Esophagus (tissue), 2 donors: ENCODE results near the gene FKBP10. TPM values are rescaled to one million over a fixed set of nuclear protein-coding genes. Genes with fewer than 3 reads are reported as not detected.

Experiments used
- H3K27ac ChIP-seq, 2 donors: one replicate each; pipeline ENCODE4 v1.5.1; 2013; ENCODE audit warnings: low read depth in 2 of 2, mild to moderate bottlenecking in 2 of 2, inconsistent platforms in 1 of 2, low read length in 1 of 2, moderate library complexity in 1 of 2
- H3K27me3 ChIP-seq, 2 donors: one replicate each; pipeline ENCODE4 v1.6.1; 2013; ENCODE audit warnings: low read length in 2 of 2, control low read depth in 1 of 2, mild to moderate bottlenecking in 1 of 2; ENCODE audit not compliant: insufficient read depth in 2 of 2, control insufficient read depth in 1 of 2
- H3K36me3 ChIP-seq, 2 donors: one replicate each; pipeline ENCODE4 v1.6.1; 2013; ENCODE audit warnings: low read length in 1 of 2; ENCODE audit not compliant: control insufficient read depth in 2 of 2, insufficient read depth in 2 of 2
- H3K4me1 ChIP-seq, 2 donors: one replicate each; pipeline ENCODE4 v1.6.1; 2013; ENCODE audit warnings: low read length in 1 of 2; ENCODE audit not compliant: control insufficient read depth in 2 of 2, insufficient read depth in 2 of 2
- H3K4me3 ChIP-seq, 2 donors: one replicate each; pipeline ENCODE4 v1.5.1; 2013; ENCODE audit warnings: low read length in 2 of 2, mild to moderate bottlenecking in 2 of 2, low read depth in 1 of 2, moderate library complexity in 1 of 2
- H3K9me3 ChIP-seq, 2 donors: one replicate each; pipeline ENCODE4 v1.6.1; 2013; ENCODE audit warnings: mild to moderate bottlenecking in 2 of 2, low read depth in 1 of 2, low read length in 1 of 2, moderate library complexity in 1 of 2; ENCODE audit not compliant: control insufficient read depth in 2 of 2, insufficient read depth in 1 of 2
- WGBS, 2 donors: extraction: QIAGEN DNeasy Blood & Tissue Kit; methylation state at CpG; one replicate each; pipeline ENCODE4 v1.1.7; 2013; 5-methylcytosine and 5-hydroxymethylcytosine counted together
- polyA plus RNA-seq, 2 donors: library from polyadenylated mRNA; stranded (reverse); fragments of 200-250 nt; gene quantifications; one replicate each; pipeline ENCODE4 v1.2.3, GENCODE V29; 2013
- donor health status: healthy with polysubstance abuse.
- donor health status: Bipolar disorder and iron deficiency.

FKBP10 gene
- polyA plus RNA-seq, 2 donors: 5.8 to 5.9 TPM

- Histone ChIP-seq H3K4me1 (peaks cover 0 to 7% of the 10 kb centered on the region in 2 donors), H3K36me3 (no peaks in the 10 kb centered on the region), H3K27me3 (no peaks in the 10 kb centered on the region), H3K27ac (no peak overlapping the region), H3K4me3 (peak overlapping the region in 1 of 2 donors; percentile 77), H3K9me3 (no peaks in the 10 kb centered on the region)
- 60 to 62% methylated on average over 18 of the region's 18 CpGs for WGBS, 2 donors
These were observed 50.5 kb downstream of the FKBP10 start for GRCh38 chr17:41863074-41863848.

GRCh38 chr17:41864498-41864835 lies 51.7 kb downstream of the FKBP10 start:
- Histone ChIP-seq H3K36me3 (no peaks in the 10 kb centered on the region), H3K4me3 (peak overlapping the region; percentile 77 to 78), H3K9me3 (no peaks in the 10 kb centered on the region), H3K27me3 (no peaks in the 10 kb centered on the region), H3K4me1 (peaks cover 0 to 7% of the 10 kb centered on the region in 2 donors), H3K27ac (peak overlapping the region; percentile 82 to 95)
- 0 to 1% methylated on average over 20 to 25 of the region's 25 CpGs for WGBS, 2 donors

- peaks cover 0 to under 1% of the 10 kb centered on the region in 2 donors for H3K36me3 ChIP-seq
- peaks cover 0 to 7% of the 10 kb centered on the region in 2 donors for H3K4me1 ChIP-seq
- H3K27me3 ChIP-seq: no peaks in the 10 kb centered on the region
- H3K4me3 ChIP-seq: peak within 1 kb of the TSS; percentile 77 to 78
- 0% methylated on average over 70 to 90 of the region's 90 CpGs for WGBS, 2 donors
- H3K27ac ChIP-seq: peak within 1 kb of the TSS; percentile 82 to 95
- no peaks in the 10 kb centered on the region for H3K9me3 ChIP-seq
These were observed 52.2 kb downstream of the FKBP10 start, which contains the start of gene KLHL11 for GRCh38 chr17:41864836-41865595. KLHL11 (minus strand) TSS chr17:41865423; CDS start chr17:41865370, 53 bp downstream.

- Histone ChIP-seq H3K27ac (peak overlapping the region; percentile 81 to 95), H3K9me3 (no peaks in the 10 kb centered on the region), H3K4me1 (peaks cover 0 to 7% of the 10 kb centered on the region in 2 donors), H3K4me3 (peak overlapping the region; percentile 77 to 78), H3K27me3 (no peaks in the 10 kb centered on the region), H3K36me3 (peaks cover 0 to 5% of the 10 kb centered on the region in 2 donors)
- WGBS, 2 donors: 1% methylated on average over 10 of the region's 10 CpGs
These were observed 52.7 kb downstream of the FKBP10 start for GRCh38 chr17:41865596-41865893.

GRCh38 chr17:41868568-41868967 lies 55.8 kb downstream of the FKBP10 start:
- no peak overlapping the region for H3K27ac ChIP-seq

GRCh38 chr17:41869426-41869825 lies 56.6 kb downstream of the FKBP10 start:
- no peak overlapping the region for H3K4me3 ChIP-seq
- H3K27me3 ChIP-seq: no peaks in the 10 kb centered on the region
- H3K27ac ChIP-seq: peak overlapping the region in 1 of 2 donors; percentile 68
- no peaks in the 10 kb centered on the region for H3K4me1 ChIP-seq
- H3K36me3 ChIP-seq: peaks cover 6 to 28% of the 10 kb centered on the region in 2 donors
- no peaks in the 10 kb centered on the region for H3K9me3 ChIP-seq
- 44 to 56% methylated on average over 9 of the region's 9 CpGs for WGBS, 2 donors

More at GRCh38 chr17:41868568-41868967, 55.8 kb downstream of the FKBP10 start:
- no peaks in the 10 kb centered on the region for H3K27me3 ChIP-seq
- peaks cover 0 to under 1% of the 10 kb centered on the region in 2 donors for H3K4me1 ChIP-seq
- no peak overlapping the region for H3K4me3 ChIP-seq
- WGBS, 2 donors: 72 to 74% methylated on average over 3 of the region's 3 CpGs
- no peaks in the 10 kb centered on the region for H3K9me3 ChIP-seq
- peaks cover 4 to 25% of the 10 kb centered on the region in 2 donors for H3K36me3 ChIP-seq

- H3K27me3 ChIP-seq: no peaks in the 10 kb centered on the region
- peak overlapping the region in 1 of 2 donors; percentile 68 for H3K27ac ChIP-seq
- H3K4me3 ChIP-seq: no peak overlapping the region
- peaks cover 6 to 28% of the 10 kb centered on the region in 2 donors for H3K36me3 ChIP-seq
- H3K9me3 ChIP-seq: no peaks in the 10 kb centered on the region
- 90 to 94% methylated on average over 2 of the region's 2 CpGs for WGBS, 2 donors
- no peaks in the 10 kb centered on the region for H3K4me1 ChIP-seq
These were observed 57.3 kb downstream of the FKBP10 start for GRCh38 chr17:41870097-41870496.

- 84 to 90% methylated on average over 7 of the region's 7 CpGs for WGBS, 2 donors
- Histone ChIP-seq H3K4me3 (no peak overlapping the region), H3K36me3 (peaks cover 6 to 28% of the 10 kb centered on the region in 2 donors), H3K4me1 (no peaks in the 10 kb centered on the region), H3K27me3 (no peaks in the 10 kb centered on the region), H3K27ac (no peak overlapping the region), H3K9me3 (no peaks in the 10 kb centered on the region)
These were observed 57.8 kb downstream of the FKBP10 start for GRCh38 chr17:41870627-41871026.

GRCh38 chr17:41871789-41872188 lies 59.0 kb downstream of the FKBP10 start:
- no peaks in the 10 kb centered on the region for H3K9me3 ChIP-seq
- 95 to 96% methylated on average over 10 of the region's 10 CpGs for WGBS, 2 donors
- H3K4me1 ChIP-seq: no peaks in the 10 kb centered on the region
- H3K27me3 ChIP-seq: no peaks in the 10 kb centered on the region
- no peak overlapping the region for H3K4me3 ChIP-seq
- peaks cover 6 to 28% of the 10 kb centered on the region in 2 donors for H3K36me3 ChIP-seq
- H3K27ac ChIP-seq: no peak overlapping the region
